ENCODE data around the gene FTO. TPM values are rescaled to one million over a fixed set of nuclear protein-coding genes. Genes with fewer than 3 reads are reported as not detected.

The FTO gene
- total and polyA plus RNA-seq, 2 of the 13 experiments (the other 11 are each of a cell fraction or from before 2014, with no cell fraction given) = 41.6 to 55.8 TPM

- in situ Hi-C loops (cut with HindIII; ENCODE audit: extremely low pct_ligation_motif_present, low pct_unique_long_range_greater_than_20kb) = no loop called here
- ATAC-seq = no peak
- CTCF ChIA-PET (ENCODE audit: low intra/inter-chr PET ratio, low total read pairs) = no interaction called here
These were observed 347.9 kb downstream of the FTO start for GRCh38 chr16:54051821-54052220.

More at GRCh38 chr16:54051821-54052220, 347.9 kb downstream of the FTO start:
- Histone ChIP-seq H3K4me2 (ENCODE audit: low read depth, low read length) (no peak overlapping the region), H3K27ac (ENCODE audit: extremely low read length, insufficient read depth, low read length) (no peak overlapping the region), H3K27me3 (ENCODE audit: control insufficient read depth in 1 of 2, insufficient read depth in 2 of 2, low read length in 2 of 2) (no peaks in the 10 kb centered on the region), H3K36me3 (replicated peaks in 1 of 2; ENCODE audit: control insufficient read depth in 1 of 2, insufficient read depth in 2 of 2, low read length in 2 of 2) (no peaks in the 10 kb centered on the region), H3K4me3 (replicated peaks in 1 of 3; ENCODE audit: insufficient read depth in 1 of 3, low read depth in 2 of 3, low read length in 3 of 3) (no peak overlapping the region), H3K4me1 (ENCODE audit: insufficient read depth, low read length) (peaks cover 18% of the 10 kb centered on the region), H3K9me3 (ENCODE audit: low read length) (no peaks in the 10 kb centered on the region), H3K9ac (ENCODE audit: insufficient read depth, low read depth, low read length) (no peak overlapping the region), H2AFZ (ENCODE audit: low read length) (no peak overlapping the region), H3K79me2 (ENCODE audit: insufficient read depth, low read length) (no peaks in the 10 kb centered on the region), H4K20me1 (ENCODE audit: insufficient read depth, low read length) (no peaks in the 10 kb centered on the region)
- intact Hi-C loops (cut with micrococcal nuclease; ENCODE audit: unreplicated experiment) = no loop called here
- TF ChIP-seq ZBTB7B (CRISPR knock-in tag; IDR thresholded peaks at IDR 0.05) (no peak), ZNF513 (CRISPR knock-in tag; conservative IDR thresholded peaks at IDR 0.05) (no peak), RORA (CRISPR knock-in tag; IDR thresholded peaks at IDR 0.05) (no peak), KDM2A (CRISPR knock-in tag; IDR thresholded peaks at IDR 0.05; ENCODE audit: borderline replicate concordance, low read depth) (no peak), ZNF362 (CRISPR knock-in tag; IDR thresholded peaks at IDR 0.05; ENCODE audit: borderline replicate concordance) (no peak), GPBP1L1 (CRISPR knock-in tag; IDR thresholded peaks at IDR 0.05) (no peak), ZMAT3 (CRISPR knock-in tag; conservative IDR thresholded peaks at IDR 0.05) (no peak), ZBTB43 (CRISPR knock-in tag; conservative IDR thresholded peaks at IDR 0.05) (no peak), ZNF713 (CRISPR knock-in tag; IDR thresholded peaks at IDR 0.05) (no peak), ZNF3 (CRISPR knock-in tag; IDR thresholded peaks at IDR 0.05) (no peak), ZSCAN22 (CRISPR knock-in tag; IDR thresholded peaks at IDR 0.05) (no peak), ELF3 (CRISPR knock-in tag; IDR thresholded peaks at IDR 0.05) (no peak), ZNF501 (CRISPR knock-in tag; IDR thresholded peaks at IDR 0.05) (no peak), ZNF136 (CRISPR knock-in tag; IDR thresholded peaks at IDR 0.05; ENCODE audit: low read depth) (no peak), FOXK2 (IDR thresholded peaks at IDR 0.05) (no peak)
- 93% methylated on average over 5 of the region's 5 CpGs for WGBS (ENCODE audit: low lambda C conversion rate)
- BruUV-seq (replicated peaks) = no TSS peak
- DNase-seq (ENCODE audit: low spot score) (no peak), FAIRE-seq (no peak)
- POLR2A ChIA-PET = no interaction called here
